Measurements from ENCODE around the gene ZNF80. TPM values are rescaled to one million over a fixed set of nuclear protein-coding genes. Genes with fewer than 3 reads are reported as not detected.

The ZNF80 gene
- total and polyA plus RNA-seq, 12 donors = 0.03 TPM; not detected in 11

DNA sequence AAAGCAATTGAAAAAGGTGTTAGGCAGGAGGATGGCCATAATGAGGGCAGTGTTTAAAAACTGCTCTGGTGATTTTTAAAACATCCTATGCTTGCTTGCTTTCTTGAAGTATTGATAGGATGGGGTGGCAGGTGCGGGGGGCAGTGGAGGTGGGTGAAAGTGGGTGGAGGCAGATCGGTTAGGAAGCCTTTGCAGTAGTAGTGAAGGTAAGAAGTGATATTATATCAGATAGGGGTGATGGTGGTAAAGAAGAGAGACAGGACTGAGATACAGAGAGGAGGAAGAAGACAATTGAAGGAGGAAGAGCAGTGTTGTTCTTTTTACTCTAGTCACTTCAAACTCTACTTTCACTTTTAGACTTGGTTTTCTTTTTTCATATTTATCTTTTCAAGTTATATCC lies 11.1 kb downstream of the ZNF80 start:
- TF ChIP-seq, protein P1, sequence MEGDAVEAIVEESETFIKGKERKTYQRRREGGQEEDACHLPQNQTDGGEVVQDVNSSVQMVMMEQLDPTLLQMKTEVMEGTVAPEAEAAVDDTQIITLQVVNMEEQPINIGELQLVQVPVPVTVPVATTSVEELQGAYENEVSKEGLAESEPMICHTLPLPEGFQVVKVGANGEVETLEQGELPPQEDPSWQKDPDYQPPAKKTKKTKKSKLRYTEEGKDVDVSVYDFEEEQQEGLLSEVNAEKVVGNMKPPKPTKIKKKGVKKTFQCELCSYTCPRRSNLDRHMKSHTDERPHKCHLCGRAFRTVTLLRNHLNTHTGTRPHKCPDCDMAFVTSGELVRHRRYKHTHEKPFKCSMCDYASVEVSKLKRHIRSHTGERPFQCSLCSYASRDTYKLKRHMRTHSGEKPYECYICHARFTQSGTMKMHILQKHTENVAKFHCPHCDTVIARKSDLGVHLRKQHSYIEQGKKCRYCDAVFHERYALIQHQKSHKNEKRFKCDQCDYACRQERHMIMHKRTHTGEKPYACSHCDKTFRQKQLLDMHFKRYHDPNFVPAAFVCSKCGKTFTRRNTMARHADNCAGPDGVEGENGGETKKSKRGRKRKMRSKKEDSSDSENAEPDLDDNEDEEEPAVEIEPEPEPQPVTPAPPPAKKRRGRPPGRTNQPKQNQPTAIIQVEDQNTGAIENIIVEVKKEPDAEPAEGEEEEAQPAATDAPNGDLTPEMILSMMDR (IDR thresholded peaks at IDR 0.05) = no peak
- no peak for TF ChIP-seq POLR2A (IDR thresholded peaks at IDR 0.05)
- WGBS, 4 donors = 85 to 92% (median 91%) methylated on average over 2 of the region's 2 CpGs
- H3K9me3 ChIP-seq (replicated peaks in 1 of 3) = peaks cover 0 to 10% (median 0%) of the 10 kb centered on the region in 3 donors
- H3K4me3 ChIP-seq = no peak overlapping the region
- H3K27ac ChIP-seq = no peak overlapping the region
- no peaks in the 10 kb centered on the region for H3K27me3 ChIP-seq
- DNase-seq = no peak
- H3K36me3 ChIP-seq (replicated peaks in 1 of 2) = no peaks in the 10 kb centered on the region
- intact Hi-C loops (cut with DNase I) = no loop called here
- no peaks in the 10 kb centered on the region for H3K4me1 ChIP-seq (replicated peaks in 1 of 2)

DNA sequence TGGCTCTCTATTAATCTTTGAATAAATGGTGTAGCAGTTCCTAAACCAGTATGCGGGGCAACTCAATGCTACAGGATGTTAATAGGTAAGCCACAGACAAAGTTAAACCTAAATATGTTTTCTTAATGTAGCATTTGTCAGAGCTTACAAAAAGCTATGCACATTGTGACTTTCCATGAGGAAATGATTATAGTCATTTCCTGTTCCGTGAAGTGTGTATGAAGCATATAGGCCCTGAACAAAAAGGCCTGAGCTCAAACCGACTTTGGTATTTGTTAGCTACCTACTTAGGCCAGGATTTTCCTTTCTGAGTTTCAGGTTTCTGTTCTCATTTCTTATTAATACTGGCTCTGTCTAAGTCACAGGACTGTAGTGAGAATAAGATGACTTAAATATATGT lies 14.2 kb downstream of the ZNF80 start:
- peaks cover 0 to 10% (median 0%) of the 10 kb centered on the region in 3 donors for H3K9me3 ChIP-seq (replicated peaks in 1 of 3)
- no peak overlapping the region for H3K4me3 ChIP-seq
- no peak for TF ChIP-seq POLR2A (IDR thresholded peaks at IDR 0.05)
- TF ChIP-seq, protein P1 (IDR thresholded peaks at IDR 0.05) = no peak
- no peaks in the 10 kb centered on the region for H3K27me3 ChIP-seq
- no peaks in the 10 kb centered on the region for H3K4me1 ChIP-seq (replicated peaks in 1 of 2)
- 73 to 83% (median 80%) methylated on average over 3 of the region's 3 CpGs for WGBS, 4 donors
- H3K27ac ChIP-seq = no peak overlapping the region
- intact Hi-C loops (cut with DNase I) = no loop called here
- H3K36me3 ChIP-seq (replicated peaks in 1 of 2) = no peaks in the 10 kb centered on the region
- DNase-seq = no peak

DNA sequence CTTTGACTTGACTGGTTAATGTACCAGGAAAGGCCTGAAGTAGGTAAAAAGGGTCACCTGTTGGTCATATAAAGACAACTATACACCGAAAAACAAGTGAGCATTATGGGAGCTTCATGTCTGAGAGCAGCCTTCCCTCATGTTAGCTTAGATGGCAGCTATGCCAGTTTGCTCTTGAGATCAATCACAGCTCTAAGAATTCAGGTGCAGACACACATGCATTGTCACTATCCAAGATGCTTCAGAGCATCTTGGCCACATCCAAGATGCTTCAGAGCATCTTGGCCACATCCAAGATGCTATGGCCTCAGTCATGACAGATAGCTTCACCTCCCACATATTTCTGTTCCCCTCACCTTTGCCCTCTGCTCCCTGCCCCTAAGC lies 15.5 kb downstream of the ZNF80 start:
- intact Hi-C loops (cut with DNase I) = no loop called here
- peaks cover 0 to 10% (median 0%) of the 10 kb centered on the region in 3 donors for H3K9me3 ChIP-seq (replicated peaks in 1 of 3)
- no peaks in the 10 kb centered on the region for H3K4me1 ChIP-seq (replicated peaks in 1 of 2)
- H3K36me3 ChIP-seq (replicated peaks in 1 of 2) = no peaks in the 10 kb centered on the region
- TF ChIP-seq POLR2A (IDR thresholded peaks at IDR 0.05) = no peak
- TF ChIP-seq, protein P1 (IDR thresholded peaks at IDR 0.05) = no peak
- no peak overlapping the region for H3K27ac ChIP-seq
- H3K4me3 ChIP-seq = no peak overlapping the region
- WGBS, 4 donors = 73 to 88% (median 79%) methylated on average over 1 of the region's 1 CpG
- no peak for DNase-seq
- no peaks in the 10 kb centered on the region for H3K27me3 ChIP-seq

DNA sequence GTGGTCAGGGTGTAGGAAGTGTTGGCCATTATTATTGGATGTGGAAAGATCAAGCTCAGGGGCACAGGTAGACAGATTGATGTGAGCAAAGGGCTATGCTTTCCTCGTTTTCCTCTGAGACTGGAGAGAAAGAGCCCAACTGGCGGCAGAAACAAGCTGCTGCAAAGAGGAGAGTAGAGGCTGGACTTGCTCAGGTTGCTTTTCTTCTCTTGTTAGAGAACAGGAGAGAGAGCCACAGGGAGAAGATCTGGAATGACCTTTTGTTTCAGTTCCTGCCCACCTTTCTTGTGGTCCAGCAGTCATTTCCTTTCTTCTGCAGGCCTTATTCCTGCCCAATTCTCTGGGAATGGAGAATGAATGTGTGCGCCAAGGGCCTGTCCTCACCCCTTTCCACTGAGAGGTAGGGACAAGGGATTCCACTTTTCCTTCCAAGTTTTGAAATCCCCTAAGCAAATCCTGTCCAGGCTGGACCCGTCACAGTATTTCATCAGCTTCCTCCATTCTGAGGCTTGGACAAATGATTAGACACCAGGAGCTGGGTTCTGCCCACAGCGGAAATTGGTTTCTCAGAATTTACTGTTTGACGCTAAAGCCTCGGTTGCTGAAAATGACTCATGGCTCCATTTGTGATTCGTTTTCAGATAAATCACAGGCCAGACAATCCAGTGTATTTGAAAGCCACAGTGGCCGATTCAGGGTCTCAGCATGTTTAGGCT lies 16.1 kb downstream of the ZNF80 start:
- WGBS, 4 donors = 77 to 84% (median 80%) methylated on average over 9 of the region's 9 CpGs
- H3K27ac ChIP-seq = no peak overlapping the region

More for the DNA sequence above, 16.1 kb downstream of the ZNF80 start:
- Histone ChIP-seq H3K4me3 (no peak overlapping the region), H3K9me3 (replicated peaks in 1 of 3) (peaks cover 0 to 10% (median 0%) of the 10 kb centered on the region in 3 donors), H3K27me3 (no peaks in the 10 kb centered on the region), H3K36me3 (replicated peaks in 1 of 2) (no peaks in the 10 kb centered on the region), H3K4me1 (replicated peaks in 1 of 2) (no peaks in the 10 kb centered on the region)
- intact Hi-C loops (cut with DNase I) = no loop called here
- DNase-seq = no peak
- TF ChIP-seq POLR2A (IDR thresholded peaks at IDR 0.05) = no peak
- TF ChIP-seq, protein P1 (IDR thresholded peaks at IDR 0.05) = no peak

All from adrenal gland (tissue), 12 donors.